Right ventricle myocardium superior (tissue), 1 donor: ENCODE data around the gene ARHGEF3. TPM values are rescaled to one million over a fixed set of nuclear protein-coding genes. Genes with fewer than 3 reads are reported as not detected.
"Not testable (repeated sequence)": the region's sequence is repeated elsewhere in the genome, so short reads cannot be mapped to it uniquely, and the experiment has no call there.

ENCODE experiments used
- ATAC-seq: fragments of 200-7000 bp; cut with Tn5 transposase; one replicate; pipeline ENCODE4 v1.9.1; 2020; ENCODE audit warnings: mild to moderate bottlenecking; ENCODE audit not compliant: poor library complexity
- DNase-seq: peaks from one replicate; pipeline ENCODE4 v3.0.0-alpha.2; 2020
- intact Hi-C: fragments of 100-400 bp; cut with DNase I; formaldehyde crosslinking; loops from one replicate; pipeline ENCODE4 v1.11.2; 2022
- total RNA-seq: library from RNA; stranded (reverse); fragmentation: NEBNext Ultra II Directional; extraction: Animal tissue kit (Norgen Biotek cat#: 25700); gene quantifications from one replicate; pipeline ENCODE4 v1.2.1, GENCODE V29; 2021
- donor health status: DM: no; HTN: yes; CAD: no; lungs with severe emphysema.

ARHGEF3 gene
- total RNA-seq, 1 donor from 2014 or later, result 15.0 TPM

DNA sequence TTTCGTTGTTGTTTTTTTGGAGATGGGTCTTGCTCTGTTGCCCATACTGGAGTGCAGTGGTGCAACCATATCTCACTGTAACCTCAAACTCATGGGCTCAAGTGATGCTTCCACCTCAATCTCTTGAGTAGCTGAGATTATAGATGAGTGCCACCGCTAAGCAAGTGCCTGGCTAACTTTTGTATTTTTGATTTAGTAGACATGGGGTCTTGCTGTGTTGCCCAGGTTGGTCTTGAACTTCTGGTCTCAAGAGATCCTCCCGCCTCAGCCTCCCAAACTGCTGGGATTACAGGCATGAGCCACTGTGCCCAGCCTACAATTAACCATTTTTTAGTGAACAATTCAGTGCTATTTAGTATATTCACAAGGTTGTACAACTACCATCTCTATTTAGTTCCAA, 42.2 kb downstream of the ARHGEF3 start:
- intact Hi-C loops, result no loop called here

DNA sequence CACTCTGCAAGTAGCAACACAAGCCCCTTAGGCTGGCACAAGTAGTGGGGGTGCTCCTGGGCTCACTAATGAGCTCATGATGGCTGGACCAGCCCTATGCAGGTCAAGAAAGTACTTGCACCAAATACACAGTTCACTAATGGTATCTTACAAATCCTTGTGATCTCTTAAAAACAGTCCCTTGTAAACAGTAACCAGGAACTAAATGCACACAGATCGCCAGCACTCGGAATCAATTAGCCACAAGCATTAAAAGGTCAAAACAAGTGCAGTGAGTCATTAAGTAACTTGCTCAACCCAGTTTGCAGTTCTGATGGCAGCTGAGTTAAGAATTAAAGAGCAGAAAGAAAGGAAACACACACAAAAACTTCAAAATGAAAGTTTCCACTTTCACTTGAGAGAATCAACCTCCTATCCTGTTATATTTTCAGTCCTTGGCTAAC, 43.2 kb downstream of the ARHGEF3 start:
- intact Hi-C loops, result no loop called here
- ATAC-seq, result peak; percentile 42
- DNase-seq, result no peak

More for the DNA sequence above, 42.2 kb downstream of the ARHGEF3 start:
- no peak for DNase-seq
- no peak for ATAC-seq

DNA sequence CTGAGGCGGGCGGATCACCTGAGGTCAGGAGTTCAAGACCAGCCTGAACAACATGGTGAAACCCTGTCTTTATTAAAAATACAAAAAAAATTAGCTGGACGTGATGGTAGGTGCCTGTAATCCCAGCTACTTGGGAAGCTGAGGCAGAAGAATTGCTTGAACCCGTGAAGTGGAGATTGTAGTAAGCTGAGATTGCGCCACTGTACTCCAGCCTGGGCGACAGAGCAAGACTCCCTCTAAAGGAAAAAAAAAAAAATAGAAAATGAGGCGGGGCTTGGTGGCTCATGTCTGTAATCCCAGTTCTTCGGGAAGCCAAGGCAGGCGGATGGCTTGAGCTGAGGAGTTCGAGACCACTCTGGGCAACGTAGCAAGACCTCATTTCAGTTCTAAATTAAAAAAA, 43.7 kb downstream of the ARHGEF3 start:
- DNase-seq, intact Hi-C loops, ATAC-seq: not testable (repeated sequence)

DNA sequence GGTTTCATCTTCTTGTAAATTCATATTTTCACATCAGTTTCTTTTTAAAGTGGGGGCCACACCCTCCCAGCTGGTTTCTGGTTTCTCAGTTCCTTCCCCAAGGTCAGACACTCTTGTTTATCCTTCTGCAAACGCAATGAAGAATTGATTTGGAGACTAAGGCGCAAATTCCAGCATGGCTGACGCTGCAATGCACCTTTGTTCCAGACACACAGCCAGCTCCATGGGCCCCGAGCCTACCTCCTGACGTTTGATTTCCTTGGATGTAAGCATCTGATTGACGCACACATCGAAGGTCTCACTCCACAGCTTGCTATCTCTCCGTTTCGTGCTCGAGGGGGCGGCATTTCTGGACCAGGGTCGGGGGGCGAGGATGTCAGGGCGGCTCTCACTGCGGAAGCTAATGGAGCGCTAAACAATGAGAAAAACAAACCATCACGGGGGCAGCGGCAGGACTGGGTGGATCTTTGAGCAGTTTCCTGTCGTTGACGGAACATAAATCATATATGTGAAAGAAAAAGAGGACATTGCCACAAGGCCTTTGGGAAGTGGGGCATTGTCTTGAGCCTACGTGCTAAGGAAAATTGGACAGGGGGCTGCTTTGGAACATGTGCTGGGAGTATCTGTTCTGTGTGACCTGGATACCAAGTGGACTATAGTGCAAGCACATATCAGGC, 46.9 kb downstream of the ARHGEF3 start:
- DNase-seq (peak; percentile 51), ATAC-seq (peak; percentile 54)
- intact Hi-C loops, result no loop called here

DNA sequence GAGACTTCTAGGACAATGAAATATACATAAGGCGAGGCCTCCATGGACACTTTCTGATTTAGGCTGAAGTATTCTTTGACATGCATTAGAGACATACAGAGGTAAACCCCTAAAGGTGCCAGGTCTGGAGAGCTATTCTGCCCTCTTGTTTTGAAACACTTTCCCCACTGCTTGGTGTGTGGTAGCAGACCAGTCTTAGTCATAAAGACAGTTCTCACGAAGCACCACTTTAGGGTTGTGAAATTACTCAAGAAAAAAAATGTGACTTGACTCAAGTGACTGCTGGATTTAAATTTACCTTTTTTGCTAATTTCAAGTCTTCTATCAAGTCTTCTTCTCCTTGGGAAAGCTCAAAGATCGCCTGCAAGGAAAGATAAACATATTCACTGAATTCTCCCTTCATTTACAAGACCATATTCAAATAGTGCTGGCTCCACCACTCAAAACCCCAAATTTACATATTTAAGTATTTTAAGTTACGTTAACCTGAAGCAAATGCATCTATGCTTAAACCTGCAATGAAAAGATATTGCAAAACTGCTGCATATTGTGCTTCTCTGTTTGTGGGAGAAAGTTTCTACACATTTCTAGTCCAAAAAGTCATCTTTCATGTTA, 48.4 kb downstream of the ARHGEF3 start:
- no peak for DNase-seq
- no peak for ATAC-seq
- intact Hi-C loops, result no loop called here

DNA sequence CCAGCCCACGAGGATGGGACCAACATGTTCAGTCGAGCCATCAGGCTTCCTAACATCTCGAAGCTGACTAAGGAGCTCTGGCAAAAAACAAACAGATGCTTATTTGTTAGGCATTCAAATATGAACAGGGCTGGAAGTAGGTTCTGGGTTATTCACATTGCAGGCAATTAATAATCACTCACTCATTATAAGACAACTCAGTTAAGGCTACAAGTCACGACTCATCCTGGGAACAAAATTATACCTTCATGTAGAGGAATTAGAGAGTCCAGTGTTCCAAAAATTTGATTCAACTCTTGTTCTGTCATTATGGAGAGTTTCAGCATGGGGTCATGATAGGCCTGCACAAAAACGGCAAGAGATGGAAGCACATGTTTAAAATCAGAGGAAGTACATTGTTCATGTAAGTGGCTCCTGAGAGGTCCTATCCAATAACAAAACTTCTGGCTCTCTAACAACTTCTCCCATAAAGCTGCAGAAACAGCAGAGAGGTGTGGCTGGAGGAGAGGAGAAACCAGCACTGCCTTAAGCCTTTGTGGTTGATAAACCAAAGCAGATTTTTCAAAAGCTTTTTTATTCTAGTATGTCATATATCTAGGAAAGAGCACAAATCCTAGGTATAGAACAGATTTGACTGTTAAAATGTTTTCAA, 50.6 kb downstream of the ARHGEF3 start:
- DNase-seq (no peak), ATAC-seq (no peak)
- intact Hi-C loops, result no loop called here

DNA sequence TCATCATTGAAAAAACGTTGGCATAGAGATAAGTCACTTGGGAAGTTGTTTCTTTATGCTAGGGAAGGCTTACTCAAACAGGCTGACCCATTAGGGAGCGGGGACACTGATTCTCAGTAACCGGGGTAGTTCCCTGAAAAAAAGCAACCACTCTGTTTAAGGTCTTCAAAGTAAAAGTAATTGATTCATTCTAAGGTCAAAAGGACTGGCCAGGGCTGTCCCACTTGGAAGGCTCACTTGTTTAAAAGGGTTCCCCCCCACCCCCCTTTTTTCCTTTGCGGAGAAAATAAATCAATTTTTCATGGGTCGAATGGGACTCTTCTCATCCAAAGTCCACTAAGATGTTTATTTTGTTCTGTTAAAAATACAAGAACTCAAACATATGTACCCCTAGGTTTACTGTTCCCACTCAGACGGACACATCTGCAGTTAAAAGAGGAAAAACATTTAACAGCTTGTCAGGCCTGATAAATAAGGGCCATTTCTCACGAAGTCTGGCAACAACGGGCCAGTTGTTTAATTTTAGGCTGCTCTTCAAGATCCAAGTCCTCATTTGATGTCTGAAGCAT, 53.0 kb downstream of the ARHGEF3 start:
- peak; percentile 77 for ATAC-seq
- no peak for DNase-seq
- intact Hi-C loops, result no loop called here

DNA sequence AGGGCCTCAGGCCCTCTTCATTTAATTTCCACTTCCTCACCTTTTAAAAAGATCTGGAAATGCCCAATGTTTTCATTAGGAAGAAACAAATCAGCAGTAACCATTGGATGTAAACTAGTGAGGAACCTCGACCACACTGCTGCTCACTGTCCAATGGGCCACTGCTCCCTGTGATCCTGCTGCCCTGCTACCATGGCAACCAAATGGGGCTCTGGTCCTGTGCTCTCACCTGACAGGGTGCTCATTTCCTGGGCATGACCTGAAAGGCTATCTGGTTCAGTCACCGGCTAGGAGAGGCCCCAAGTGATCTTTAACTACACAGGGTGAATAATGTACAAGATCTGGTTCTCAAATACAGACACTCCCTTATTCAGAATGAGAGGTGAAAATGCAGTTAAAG, 54.6 kb downstream of the ARHGEF3 start:
- intact Hi-C loops, result no loop called here
- ATAC-seq (no peak), DNase-seq (no peak)

DNA sequence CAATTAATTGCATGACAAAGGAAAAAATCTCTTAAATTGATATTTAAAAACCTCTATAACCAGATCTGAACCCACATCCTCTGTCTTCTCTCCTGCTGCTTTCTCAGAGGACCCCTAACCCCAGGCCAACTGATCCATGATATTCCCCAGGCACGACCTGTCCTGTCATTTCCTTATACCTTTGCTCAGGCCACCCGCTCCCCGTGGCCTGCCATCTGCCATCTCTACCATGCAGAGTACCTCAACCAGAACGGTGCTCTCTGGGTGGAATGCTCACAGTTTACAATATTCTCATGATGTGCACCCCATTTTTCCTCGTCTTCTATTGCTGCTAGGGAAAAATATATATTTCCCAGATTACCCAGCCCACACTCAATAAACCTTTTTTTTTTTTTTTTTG, 57.7 kb downstream of the ARHGEF3 start:
- ATAC-seq (no peak), DNase-seq (no peak)
- intact Hi-C loops, result no loop called here

DNA sequence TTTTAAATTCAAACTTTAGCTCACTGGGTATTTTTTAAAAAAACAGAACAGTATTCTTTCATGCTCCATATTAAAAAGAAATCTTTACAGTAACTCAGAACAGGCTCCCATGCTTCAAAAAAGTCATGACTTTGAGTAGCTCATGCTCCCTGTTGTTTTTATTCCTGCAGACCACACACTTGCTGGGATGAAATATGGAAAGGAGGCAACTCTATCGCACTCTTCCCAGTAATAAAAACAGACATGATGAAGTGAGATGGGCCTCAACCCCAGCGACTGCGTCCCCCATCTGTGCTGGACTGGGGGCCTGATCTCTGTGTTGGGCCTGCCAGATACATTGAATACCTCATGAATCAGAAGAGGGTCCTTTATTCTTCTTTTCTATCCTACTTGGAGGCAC, 58.9 kb downstream of the ARHGEF3 start:
- intact Hi-C loops, result no loop called here
- ATAC-seq, result no peak
- no peak for DNase-seq

DNA sequence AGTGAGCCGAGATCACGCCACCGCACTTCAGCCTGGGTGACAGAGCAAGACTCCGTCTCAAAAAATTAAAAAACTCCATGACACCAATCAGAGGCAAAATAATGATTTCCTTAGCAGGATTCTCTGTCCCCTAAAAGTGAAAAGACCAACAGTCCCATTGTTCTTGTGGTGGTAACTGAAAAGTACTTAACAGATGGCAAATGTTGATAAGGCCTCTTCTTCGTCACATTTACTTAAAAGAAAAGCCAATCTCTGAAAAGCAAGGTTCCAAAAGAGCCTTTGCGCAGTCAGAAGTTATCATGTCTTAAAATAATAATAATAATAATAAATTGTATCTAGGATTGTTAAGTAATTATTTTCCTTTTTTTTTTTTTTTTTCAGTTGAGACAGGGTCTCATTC, 62.7 kb downstream of the ARHGEF3 start:
- ATAC-seq, result no peak
- intact Hi-C loops, result no loop called here

DNA sequence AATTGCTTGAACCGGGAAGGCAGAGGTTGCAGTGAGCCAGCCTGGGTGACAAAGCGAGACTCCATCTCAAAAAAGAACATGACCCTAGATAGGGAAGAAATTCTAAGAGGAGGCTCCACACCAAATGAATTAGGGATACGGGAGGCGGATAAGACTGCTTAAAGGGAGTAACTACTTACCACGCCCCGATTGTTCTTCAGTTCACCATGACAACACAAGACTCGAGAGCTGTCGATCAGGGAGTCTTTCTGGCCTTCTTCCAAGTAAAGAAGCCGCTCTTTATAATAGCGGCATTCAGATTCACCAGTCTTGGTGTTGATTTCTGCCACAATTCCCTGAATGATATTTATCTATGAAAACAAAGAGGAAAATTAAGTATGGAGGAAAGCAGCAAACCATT, 64.7 kb downstream of the ARHGEF3 start:
- no peak for DNase-seq
- intact Hi-C loops, result no loop called here
- no peak for ATAC-seq

More for the DNA sequence above, 62.7 kb downstream of the ARHGEF3 start:
- no peak for DNase-seq

DNA sequence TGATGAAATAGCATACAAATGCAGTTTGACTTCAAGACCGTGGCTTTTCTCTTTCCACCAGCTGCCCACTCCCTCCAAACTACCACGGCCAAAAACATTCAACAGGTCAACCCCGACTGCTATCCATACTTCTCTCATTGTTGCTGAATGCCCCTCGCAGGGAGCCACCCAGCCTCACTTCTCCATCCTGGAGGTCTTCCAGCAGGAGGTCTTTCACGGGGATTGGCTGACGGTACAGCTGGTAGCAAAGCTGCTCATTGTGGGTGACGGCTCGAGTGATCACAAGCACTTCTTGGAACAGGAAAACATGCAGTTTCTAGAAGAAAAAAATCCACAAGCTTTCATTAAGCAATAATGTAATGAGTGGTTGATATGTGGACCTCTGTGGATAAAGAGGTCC, 69.6 kb downstream of the ARHGEF3 start:
- ATAC-seq (no peak), DNase-seq (no peak)
- intact Hi-C loops, result no loop called here

DNA sequence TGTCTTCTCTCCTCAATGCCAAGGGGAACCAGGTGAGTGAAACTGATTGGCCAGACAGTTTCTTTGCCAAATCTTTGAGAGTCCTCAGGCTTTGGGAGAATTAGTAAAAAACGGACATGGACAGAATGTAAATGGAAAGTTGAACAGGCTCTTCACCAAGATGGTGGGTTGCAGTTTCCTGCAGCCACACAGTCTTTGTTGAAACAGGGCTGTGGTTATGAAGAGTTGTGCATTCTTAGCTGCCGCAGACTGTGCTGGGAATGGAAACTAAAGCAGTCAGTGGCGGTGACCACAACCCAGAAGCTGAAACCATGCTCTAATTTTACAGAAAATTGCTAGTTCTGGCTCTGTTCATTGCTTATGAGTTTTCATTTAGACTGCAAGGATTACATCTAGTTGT, 76.6 kb downstream of the ARHGEF3 start:
- no peak for ATAC-seq
- intact Hi-C loops, result no loop called here
- no peak for DNase-seq

DNA sequence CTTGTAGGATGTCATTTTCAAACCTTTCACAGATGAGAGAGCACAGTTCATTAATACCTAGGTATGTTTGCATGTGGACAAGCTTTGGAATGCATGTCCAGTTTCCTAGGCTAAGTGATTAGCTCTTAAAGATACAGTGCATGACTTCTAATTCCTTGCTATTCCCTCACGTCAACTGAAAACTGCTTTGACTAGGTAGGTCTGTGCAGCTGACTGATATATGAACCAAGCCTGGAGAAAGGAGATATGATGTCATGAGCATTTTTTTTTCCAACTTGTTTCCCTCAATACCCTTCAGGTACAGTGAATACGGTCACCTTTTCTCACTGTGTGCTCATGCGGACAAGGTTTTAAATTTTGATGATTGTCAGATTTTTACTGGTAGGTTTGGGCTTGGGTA, 77.1 kb downstream of the ARHGEF3 start:
- intact Hi-C loops, result no loop called here
- no peak for DNase-seq
- ATAC-seq, result no peak

DNA sequence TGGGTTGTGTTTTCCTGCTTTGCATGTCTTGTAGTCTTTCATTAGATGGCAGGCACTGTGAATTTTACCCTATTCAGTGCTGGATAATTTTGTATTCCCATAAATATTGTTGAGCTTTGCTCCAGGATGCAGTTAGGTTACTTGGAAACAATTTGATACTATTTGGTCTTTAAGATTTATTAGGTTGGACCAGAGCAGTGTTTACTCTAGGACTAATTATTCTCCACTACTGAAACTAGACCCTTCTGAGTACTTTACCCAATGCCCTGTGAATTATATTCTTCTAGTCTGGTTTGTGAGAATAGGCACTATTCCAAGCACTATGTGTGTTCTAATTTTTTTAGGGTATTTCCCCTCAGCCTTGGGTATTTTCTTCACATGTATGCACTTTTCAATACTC, 80.9 kb downstream of the ARHGEF3 start:
- ATAC-seq (no peak), DNase-seq (no peak)
- intact Hi-C loops, result no loop called here

DNA sequence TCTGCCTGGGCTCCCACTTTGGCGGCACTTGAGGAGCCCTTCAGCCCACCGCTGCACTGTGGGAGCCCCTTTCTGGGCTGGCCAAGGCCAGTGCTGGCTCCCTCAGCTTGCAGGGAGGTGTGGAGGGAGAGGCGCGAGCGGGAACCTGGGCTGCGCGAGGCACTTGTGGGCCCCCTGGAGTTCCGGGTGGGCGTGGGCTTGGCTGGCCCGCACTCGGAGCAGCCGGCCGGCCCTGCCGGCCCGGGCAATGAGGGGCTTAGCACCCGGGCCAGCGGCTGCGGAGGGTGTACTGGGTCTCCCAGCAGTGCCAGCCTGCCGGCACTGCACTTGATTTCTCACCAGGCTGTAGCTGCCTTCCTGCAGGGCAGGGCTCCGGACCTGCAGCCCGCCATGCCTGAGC, 82.9 kb downstream of the ARHGEF3 start:
- intact Hi-C loops, DNase-seq, ATAC-seq: not testable (repeated sequence)

DNA sequence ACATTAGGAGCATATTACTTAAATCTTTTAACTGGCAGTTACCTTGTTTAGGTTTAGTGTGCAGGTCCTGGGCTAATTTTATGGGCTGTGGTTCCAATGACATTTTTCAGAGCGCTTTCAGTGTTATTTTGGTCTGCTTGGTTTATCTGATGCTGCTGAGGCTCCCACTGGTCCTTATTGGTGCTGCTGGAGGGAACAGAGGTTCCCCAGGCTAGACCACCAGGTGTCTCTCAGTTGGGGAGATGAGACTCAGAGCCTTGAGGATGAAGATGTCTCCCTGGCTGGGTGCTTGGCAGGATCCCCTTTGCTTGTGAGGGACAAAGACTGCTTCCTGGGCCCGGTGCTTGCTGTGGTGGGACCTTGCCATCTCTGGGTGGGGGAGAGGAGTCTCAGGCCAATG, 90.4 kb downstream of the ARHGEF3 start:
- no peak for ATAC-seq
- intact Hi-C loops, result no loop called here
- no peak for DNase-seq

DNA sequence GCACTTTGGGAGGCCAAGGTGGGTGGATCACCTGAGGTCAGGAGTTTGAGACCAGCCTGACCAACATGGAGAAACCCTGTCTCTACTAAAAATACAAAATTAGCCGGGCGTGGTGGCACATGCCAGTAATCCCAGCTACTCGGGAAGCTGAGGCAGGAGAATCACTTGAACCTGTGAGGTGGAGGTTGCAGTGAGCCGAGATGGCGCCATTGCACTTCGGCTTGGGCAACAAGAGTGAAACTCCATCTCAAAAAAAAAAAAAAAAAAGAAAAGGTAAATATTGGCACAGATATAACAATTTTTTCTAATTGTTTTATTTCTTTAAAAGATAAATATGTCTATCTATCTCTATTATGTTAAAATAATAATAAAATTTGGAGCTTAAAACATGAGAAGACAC, 94.3 kb downstream of the ARHGEF3 start:
- ATAC-seq, DNase-seq: not testable (repeated sequence)
- intact Hi-C loops, result loop anchor here (5.0 kb wide), 1 partner anchor 95 kb away; the partner anchor contains the start of gene ARHGEF3

DNA sequence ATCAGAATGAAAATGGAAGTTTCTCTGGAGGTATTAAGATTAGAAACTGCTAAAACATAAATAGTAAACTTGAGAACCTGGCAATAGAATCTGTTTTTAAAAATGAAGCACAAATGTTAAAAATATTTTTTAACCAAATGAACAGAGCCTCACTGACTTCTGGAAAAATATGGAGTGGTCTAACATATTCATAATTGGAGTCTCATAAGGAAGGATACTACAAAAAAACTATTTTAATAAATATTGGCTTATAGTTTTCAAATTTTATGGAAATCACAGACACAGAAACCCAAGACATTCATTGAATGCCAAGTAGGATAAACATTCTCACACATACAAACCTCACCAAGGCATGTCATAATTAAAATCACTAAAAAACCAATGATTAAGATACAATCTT, 95.1 kb downstream of the ARHGEF3 start:
- ATAC-seq (no peak), DNase-seq (no peak)
- intact Hi-C loops, result loop anchor here (5.0 kb wide), 1 partner anchor 96 kb away; the partner anchor contains the start of gene ARHGEF3
